ENCODE results near the gene TP53AIP1.

Gene TP53AIP1

GRCh38 chr11:128896356-128896755, 46.3 kb downstream of the TP53AIP1 start:
- TF ChIP-seq Cebpa-rat (IDR thresholded peaks at IDR 0.05): no peak
- Histone ChIP-seq H3K9ac (no peak overlapping the region), H3K9me3 (replicated peaks in 1 of 11) (no peaks in the 10 kb centered on the region), H3K36me3 (peaks cover 0 to 4% (median 0%) of the 10 kb centered on the region in 11 experiments; a peak in 1 of 22 replicates), H3K4me1 (peaks cover 25 to 41% (median 35%) of the 10 kb centered on the region in 10 experiments), H3K4me2 (no peak overlapping the region), H3K27me3 (peaks cover 18 to 33% (median 19%) of the 10 kb centered on the region in 11 experiments), H4K20me1 (peaks cover 0 to 15% (median 9%) of the 10 kb centered on the region in 11 experiments; a peak in 13 of 22 replicates), H3K27ac (no peak overlapping the region), H3K4me3 (no peak overlapping the region)

DNA sequence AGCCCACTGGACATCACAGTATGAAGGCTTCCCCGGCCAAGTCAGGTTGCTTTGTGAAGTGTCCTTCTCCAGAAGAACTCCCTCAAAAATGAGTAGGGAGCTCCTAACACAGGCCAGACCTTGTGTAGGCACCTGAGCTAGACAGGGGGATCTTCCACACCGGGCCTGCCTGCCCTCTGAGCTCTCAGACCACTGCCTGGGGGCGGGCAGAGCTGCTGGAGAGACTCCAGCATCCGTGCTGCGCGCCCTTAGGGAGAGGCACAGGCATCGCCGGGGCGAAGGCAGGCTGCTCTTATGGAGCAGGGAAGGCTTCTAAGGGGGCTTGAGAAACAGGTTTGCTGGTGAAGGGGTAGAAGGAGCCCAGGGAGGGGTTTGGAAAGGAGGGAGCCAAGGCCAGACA, 47.1 kb downstream of the TP53AIP1 start:
- Histone ChIP-seq H3K27me3 (peaks cover 25 to 41% (median 27%) of the 10 kb centered on the region in 11 experiments), H3K4me2 (0 out of 22 replicates have a peak overlapping the region, but pooled peaks of 1 of the 11 experiments have one; percentile 8), H3K27ac (no peak overlapping the region), H3K4me1 (peaks cover 30 to 42% (median 39%) of the 10 kb centered on the region in 10 experiments), H3K36me3 (no peaks in the 10 kb centered on the region), H3K4me3 (no peak overlapping the region), H3K9me3 (replicated peaks in 1 of 11) (no peaks in the 10 kb centered on the region), H4K20me1 (peaks cover 0 to 19% (median 13%) of the 10 kb centered on the region in 11 experiments; a peak in 15 of 22 replicates), H3K9ac (no peak overlapping the region)
- TF ChIP-seq Cebpa-rat (IDR thresholded peaks at IDR 0.05): no peak

DNA sequence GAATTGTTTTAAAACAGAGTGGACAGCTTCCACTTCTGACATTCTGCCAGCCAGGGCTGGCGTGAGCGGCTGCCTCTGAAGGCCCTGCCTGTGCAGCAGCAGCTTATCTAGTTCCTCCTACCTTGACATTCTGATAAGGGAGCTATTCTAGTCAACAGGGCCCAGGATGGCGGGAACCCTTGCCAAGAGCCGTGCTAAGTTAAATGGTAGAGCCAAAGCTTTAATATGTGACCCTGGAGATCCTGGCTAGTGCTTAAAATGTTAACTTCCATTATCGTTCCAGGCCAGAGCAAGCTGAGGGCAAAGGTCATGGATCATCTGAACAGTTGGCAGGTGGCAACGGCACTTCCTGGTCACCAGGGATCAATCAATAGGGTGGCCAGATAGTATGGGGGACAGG, 48.0 kb downstream of the TP53AIP1 start:
- Histone ChIP-seq H4K20me1 (peaks cover 0 to 28% (median 21%) of the 10 kb centered on the region in 11 experiments; a peak in 16 of 22 replicates), H3K4me2 (peak overlapping the region in 9 of 11 experiments; percentile 8 to 85 (median 71); a peak in 8 of 22 replicates), H3K27ac (no peak overlapping the region), H3K36me3 (no peaks in the 10 kb centered on the region), H3K4me3 (no peak overlapping the region), H3K9me3 (replicated peaks in 1 of 11) (no peaks in the 10 kb centered on the region), H3K4me1 (peaks cover 35 to 50% (median 44%) of the 10 kb centered on the region in 10 experiments), H3K9ac (no peak overlapping the region), H3K27me3 (peaks cover 33 to 50% (median 36%) of the 10 kb centered on the region in 11 experiments)
- no peak for TF ChIP-seq Cebpa-rat (IDR thresholded peaks at IDR 0.05)

GRCh38 chr11:128894286-128894681, 48.4 kb downstream of the TP53AIP1 start:
- H3K4me1 ChIP-seq: peaks cover 35 to 50% (median 44%) of the 10 kb centered on the region in 10 experiments
- no peaks in the 10 kb centered on the region for H3K9me3 ChIP-seq (replicated peaks in 1 of 11)
- H4K20me1 ChIP-seq: peaks cover 0 to 28% (median 21%) of the 10 kb centered on the region in 11 experiments; a peak in 16 of 22 replicates
- no peak overlapping the region for H3K27ac ChIP-seq
- H3K4me2 ChIP-seq: peak overlapping the region; percentile 22 to 90 (median 71); a peak in 19 of 22 replicates
- H3K27me3 ChIP-seq: peaks cover 37 to 54% (median 40%) of the 10 kb centered on the region in 11 experiments
- no peak overlapping the region for H3K9ac ChIP-seq
- H3K4me3 ChIP-seq: no peak overlapping the region
- no peak for TF ChIP-seq Cebpa-rat (IDR thresholded peaks at IDR 0.05)
- H3K36me3 ChIP-seq: no peaks in the 10 kb centered on the region

DNA sequence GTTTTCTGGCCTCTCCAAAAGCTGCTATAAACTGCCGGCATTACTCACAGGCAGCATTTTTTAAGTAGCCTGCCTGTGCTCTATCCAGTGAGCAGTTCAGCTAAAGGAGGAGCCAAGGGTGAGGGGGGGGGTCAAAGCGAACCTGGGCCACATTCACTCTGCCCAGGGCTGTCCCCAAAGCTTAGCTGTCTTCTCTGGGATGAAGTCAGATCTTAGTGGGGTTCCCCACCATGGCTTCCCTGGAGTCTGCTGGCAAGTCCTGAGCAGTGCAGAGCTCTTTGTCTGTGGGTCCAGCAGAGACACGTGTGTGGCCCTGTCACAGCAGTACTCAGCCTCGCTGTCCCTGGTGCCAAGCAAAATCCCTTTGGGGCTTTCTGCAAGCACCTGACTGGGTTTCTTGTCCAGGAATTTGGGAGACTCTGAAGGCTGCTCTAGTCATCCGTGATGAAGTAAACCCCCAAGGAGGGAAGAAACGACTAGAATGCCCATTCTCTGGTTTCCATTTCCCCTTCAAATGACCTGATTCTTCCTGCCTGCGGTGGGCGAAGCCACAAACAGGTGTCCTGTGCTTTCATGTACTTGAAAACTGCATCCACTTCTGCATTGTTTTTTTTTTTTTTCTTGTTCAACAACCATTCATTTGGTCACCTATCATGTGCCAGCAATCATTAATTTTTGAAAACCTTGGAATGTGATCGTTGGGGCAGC, 48.9 kb downstream of the TP53AIP1 start:
- no peak overlapping the region; a peak in 1 of 22 replicates for H3K9ac ChIP-seq
- peak overlapping the region; percentile 22 to 90 (median 71) for H3K4me2 ChIP-seq
- peaks cover 43 to 59% (median 45%) of the 10 kb centered on the region in 11 experiments for H3K27me3 ChIP-seq

DNA sequence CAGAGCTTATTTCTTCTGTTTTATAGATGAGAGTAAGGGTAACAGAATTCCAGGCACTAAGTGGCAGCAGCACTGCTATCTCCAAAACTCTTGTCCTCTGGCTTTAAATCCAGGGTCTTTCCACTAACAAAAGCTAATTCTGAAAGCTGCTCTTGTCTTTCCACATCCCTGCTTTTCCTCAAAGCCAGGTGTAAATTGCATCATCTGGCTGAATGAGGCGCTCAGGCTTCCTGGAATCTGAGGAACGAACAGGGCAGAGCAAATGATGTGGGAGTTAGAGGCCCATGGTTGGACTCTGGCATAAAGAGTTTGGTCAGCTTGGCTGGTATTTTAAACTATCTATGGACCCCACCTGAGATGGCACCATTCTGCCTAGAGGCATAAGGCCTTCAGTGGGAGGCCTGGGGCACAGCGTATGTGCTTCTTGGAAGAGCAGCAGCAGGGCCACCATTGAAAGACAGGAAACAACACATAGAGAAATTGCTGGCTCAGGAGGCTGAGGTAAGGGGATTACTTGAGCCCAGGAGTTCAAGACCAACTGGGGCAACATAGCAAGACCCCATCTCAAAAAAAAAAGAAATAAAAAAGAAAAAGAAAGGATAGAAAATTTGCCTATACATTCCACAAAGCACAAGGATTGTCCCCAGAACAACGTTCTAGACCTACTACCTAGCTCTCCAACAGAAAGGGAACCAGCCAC, 49.7 kb downstream of the TP53AIP1 start:
- H3K4me1 ChIP-seq: peaks cover 35 to 49% (median 43%) of the 10 kb centered on the region in 10 experiments
- peaks cover 50 to 66% (median 52%) of the 10 kb centered on the region in 11 experiments for H3K27me3 ChIP-seq
- no peaks in the 10 kb centered on the region for H3K36me3 ChIP-seq
- peak overlapping the region in 10 of 11 experiments; percentile 22 to 90 (median 72); a peak in 18 of 22 replicates for H3K4me2 ChIP-seq
- peaks cover 0 to 28% (median 21%) of the 10 kb centered on the region in 11 experiments; a peak in 16 of 22 replicates for H4K20me1 ChIP-seq
- H3K9me3 ChIP-seq (replicated peaks in 1 of 11): no peaks in the 10 kb centered on the region
- H3K27ac ChIP-seq: no peak overlapping the region
- no peak for TF ChIP-seq Cebpa-rat (IDR thresholded peaks at IDR 0.05)
- H3K9ac ChIP-seq: no peak overlapping the region; a peak in 1 of 22 replicates
- H3K4me3 ChIP-seq: no peak overlapping the region; a peak in 1 of 20 replicates

More for the DNA sequence above, 48.9 kb downstream of the TP53AIP1 start:
- Histone ChIP-seq H3K4me1 (peaks cover 35 to 49% (median 44%) of the 10 kb centered on the region in 10 experiments), H3K9me3 (replicated peaks in 1 of 11) (no peaks in the 10 kb centered on the region), H3K4me3 (no peak overlapping the region), H3K36me3 (no peaks in the 10 kb centered on the region), H4K20me1 (peaks cover 0 to 28% (median 21%) of the 10 kb centered on the region in 11 experiments; a peak in 16 of 22 replicates), H3K27ac (no peak overlapping the region)
- TF ChIP-seq Cebpa-rat (IDR thresholded peaks at IDR 0.05): no peak

DNA sequence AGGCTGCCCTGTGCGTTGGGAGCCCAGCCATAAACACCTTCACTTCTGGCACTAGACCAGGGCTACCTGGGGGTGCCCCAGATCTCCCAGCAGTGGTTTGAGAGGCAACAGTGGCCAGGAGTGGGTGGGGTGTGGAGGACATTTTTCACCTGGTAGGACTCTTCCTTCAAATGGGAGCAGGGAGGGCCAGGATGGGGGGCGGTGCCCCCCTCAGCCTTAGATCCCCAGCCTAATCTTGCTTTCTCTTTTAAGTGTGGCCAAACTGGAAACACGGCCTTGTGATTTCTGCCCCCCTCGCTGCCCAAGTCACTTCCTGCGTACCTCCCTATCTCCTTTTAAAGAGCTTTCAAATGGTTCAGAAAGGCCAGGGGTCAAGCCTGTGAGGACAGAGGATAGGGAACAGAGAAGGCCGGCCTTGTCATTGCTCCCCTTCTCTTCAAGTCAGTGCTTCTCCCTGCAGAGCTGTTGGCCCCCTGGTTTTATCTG, 50.7 kb downstream of the TP53AIP1 start:
- no peaks in the 10 kb centered on the region for H3K9me3 ChIP-seq (replicated peaks in 1 of 11)
- peak overlapping the region; percentile 46 to 90 (median 69) for H3K4me2 ChIP-seq
- peaks cover 32 to 49% (median 44%) of the 10 kb centered on the region in 10 experiments for H3K4me1 ChIP-seq
- TF ChIP-seq Cebpa-rat (IDR thresholded peaks at IDR 0.05): no peak
- no peak overlapping the region for H3K27ac ChIP-seq
- H3K27me3 ChIP-seq: peaks cover 55 to 72% (median 63%) of the 10 kb centered on the region in 11 experiments
- peaks cover 0 to 33% (median 21%) of the 10 kb centered on the region in 11 experiments; a peak in 16 of 22 replicates for H4K20me1 ChIP-seq
- peak overlapping the region in 1 of 10 experiments; percentile 57; a peak in 2 of 20 replicates for H3K4me3 ChIP-seq
- H3K9ac ChIP-seq: peak overlapping the region in 1 of 11 experiments; percentile 60; a peak in 1 of 22 replicates
- no peaks in the 10 kb centered on the region for H3K36me3 ChIP-seq

DNA sequence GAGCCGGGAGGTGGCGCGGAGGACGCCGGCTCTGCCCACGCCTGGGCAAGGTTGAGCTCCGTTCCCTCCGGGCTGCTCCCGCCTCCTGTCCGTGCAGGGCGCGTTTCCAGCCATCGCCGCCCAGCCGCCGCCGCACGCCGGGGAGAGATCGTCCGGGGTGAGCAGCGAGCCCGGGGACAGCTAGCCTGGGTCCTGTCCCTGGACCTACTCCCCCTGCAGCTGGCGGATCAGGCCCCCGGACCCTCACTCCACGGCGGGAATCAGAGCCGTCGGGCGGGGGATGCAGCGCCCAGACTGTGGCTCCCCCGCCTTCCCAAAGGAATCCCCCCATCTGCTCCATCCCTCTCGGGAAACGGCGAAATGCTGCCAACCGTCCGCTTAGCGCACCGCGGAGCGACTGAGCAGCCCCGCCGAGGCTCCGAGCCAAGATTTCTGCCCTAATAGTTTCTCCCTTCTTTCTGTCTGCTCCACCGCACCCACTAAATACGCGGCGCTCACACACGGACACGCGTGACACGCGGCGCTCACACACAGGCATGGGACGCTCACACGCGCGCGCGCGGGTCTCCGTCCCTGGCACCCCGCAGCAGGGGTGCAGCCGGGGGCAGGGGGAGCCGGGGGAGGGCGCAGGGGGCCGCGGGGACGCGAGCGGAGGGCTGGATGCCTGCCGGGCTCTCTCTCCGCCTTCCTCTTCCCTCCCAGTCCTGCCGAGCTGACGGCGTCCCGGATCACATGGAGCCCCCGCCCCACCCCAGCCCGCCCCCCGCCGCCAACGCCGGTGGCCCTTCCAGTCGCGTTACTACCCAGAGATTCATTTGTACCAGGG, 51.9 kb downstream of the TP53AIP1 start, which contains the start of gene KCNJ5:
KCNJ5 (plus strand) TSS at position 814 of the 826 bp plus-strand sequence. CDS start 19,918 bp downstream, outside the sequence.
- peak within 1 kb of the TSS; percentile 73 to 99 (median 90) for H3K4me2 ChIP-seq
- no peaks in the 10 kb centered on the region for H3K9me3 ChIP-seq (replicated peaks in 1 of 11)
- peaks cover 0 to 35% (median 21%) of the 10 kb centered on the region in 11 experiments; a peak in 16 of 22 replicates for H4K20me1 ChIP-seq
- no peak for TF ChIP-seq Cebpa-rat (IDR thresholded peaks at IDR 0.05)
- H3K27me3 ChIP-seq: peaks cover 55 to 72% (median 63%) of the 10 kb centered on the region in 11 experiments
- peak within 1 kb of the TSS; percentile 42 to 67 (median 56) for H3K4me3 ChIP-seq
- peak within 1 kb of the TSS in 9 of 11 experiments; percentile 23 to 60 (median 41); a peak in 9 of 22 replicates for H3K9ac ChIP-seq
- no peaks in the 10 kb centered on the region for H3K36me3 ChIP-seq
- no peak within 1 kb of the TSS for H3K27ac ChIP-seq
- H3K4me1 ChIP-seq: peaks cover 32 to 50% (median 44%) of the 10 kb centered on the region in 10 experiments
